OCI-LY7 (cell line): Measurements from ENCODE around the gene PKN2. TPM values are rescaled to one million over a fixed set of nuclear protein-coding genes. Genes with fewer than 3 reads are reported as not detected.

Experiments used
- BruUV-seq: library from RNA; stranded (reverse); fragments of 400-500 nt; replicated peaks from 2 replicates; lab custom pipeline; 2021; lab: Mats Ljungman, UMichigan
- CTCF ChIA-PET: fragments of 300-600 bp; sonication (Branson Sonifier 250); formaldehyde crosslinking; loops from one replicate; lab custom pipeline; 2022; ENCODE audit warnings: antibody characterized with exemption; ENCODE audit not compliant: unreplicated experiment; lab: Charles Lee
- POLR2A ChIA-PET: fragments of 300-600 bp; sonication (Branson Sonifier 250); formaldehyde crosslinking; loops from one replicate; lab custom pipeline; 2022; ENCODE audit warnings: antibody characterized with exemption; lab: Charles Lee
- DNase-seq: peaks from one replicate; pipeline ENCODE4 v3.0.0-alpha.2; 2015; ENCODE audit warnings: low spot score
- H2AFZ ChIP-seq: fragments of 200-600 bp; sonication (generic), shearing (Covaris generic); 2 replicates; pipeline ENCODE4 v1.6.1; 2014; ENCODE audit warnings: mild to moderate bottlenecking, antibody characterized with exemption, low read length, moderate library complexity
- H3K27ac ChIP-seq: fragments of 200-600 bp; sonication (generic); 2 replicates; pipeline ENCODE4 v1.5.1; 2014; ENCODE audit warnings: mixed run types, low read depth, mild to moderate bottlenecking, moderate library complexity, low read length, inconsistent platforms; ENCODE audit not compliant: poor library complexity, severe bottlenecking
- H3K36me3 ChIP-seq: fragments of 200-600 bp; sonication (generic); 2 replicates; pipeline ENCODE4 v1.6.1; 2014; ENCODE audit warnings: mild to moderate bottlenecking, antibody characterized with exemption, low read length, moderate library complexity, mixed read lengths; ENCODE audit not compliant: insufficient read depth
- H3K4me1 ChIP-seq: fragments of 200-600 bp; sonication (generic); 2 replicates; pipeline ENCODE4 v1.5.1; 2014; ENCODE audit warnings: mild to moderate bottlenecking, low read length; ENCODE audit not compliant: insufficient read depth, poor library complexity, severe bottlenecking
- H3K4me2 ChIP-seq: fragments of 200-600 bp; sonication (generic); 2 replicates; pipeline ENCODE4 v1.6.1; 2014; ENCODE audit warnings: mild to moderate bottlenecking, low read length
- H3K4me3 ChIP-seq: fragments of 200-600 bp; sonication (generic); 2 replicates; pipeline ENCODE4 v1.5.1; 2014; ENCODE audit warnings: mild to moderate bottlenecking, low read depth, low read length; ENCODE audit not compliant: poor library complexity, severe bottlenecking
- H3K79me2 ChIP-seq: fragments of 200-600 bp; sonication (generic); 2 replicates; pipeline ENCODE4 v1.6.1; 2016; ENCODE audit warnings: low read depth, mild to moderate bottlenecking, low read length, moderate library complexity, mixed read lengths; ENCODE audit not compliant: insufficient read depth
- H3K9me2 ChIP-seq: fragments of 200-600 bp; sonication (generic); 2 replicates; pipeline ENCODE4 v1.6.1; 2016; ENCODE audit warnings: mild to moderate bottlenecking, low read length, mixed read lengths; ENCODE audit not compliant: insufficient read depth
- H3K9me3 ChIP-seq: fragments of 200-600 bp; sonication (generic); 2 replicates; pipeline ENCODE4 v1.6.1; 2014; ENCODE audit warnings: mild to moderate bottlenecking, mixed run types, low read length, mixed read lengths
- H4K20me1 ChIP-seq: fragments of 200-600 bp; sonication (generic); 2 replicates; pipeline ENCODE4 v1.6.1; 2014; ENCODE audit warnings: mild to moderate bottlenecking, antibody characterized with exemption, low read length, moderate library complexity, mixed read lengths; ENCODE audit not compliant: insufficient read depth
- CTCF ChIP-seq: fragments of 200-600 bp; sonication (generic); conservative IDR thresholded peaks from 2 replicates; pipeline ENCODE4 v1.5.1; 2014; ENCODE audit warnings: mild to moderate bottlenecking, antibody characterized with exemption, low read length, moderate library complexity, mixed read lengths
- EZH2phosphoT487 ChIP-seq: fragments of 200-600 bp; sonication (generic); IDR thresholded peaks from 2 replicates; pipeline ENCODE4 v1.6.1; 2018; ENCODE audit warnings: low read depth, borderline replicate concordance, mild to moderate bottlenecking, mixed run types, antibody characterized with exemption, low read length, moderate library complexity, mixed read lengths
- intact Hi-C: fragments of 100-400 bp; cut with micrococcal nuclease; formaldehyde crosslinking; loops from one replicate; pipeline ENCODE4 v1.10.0; 2022; ENCODE audit not compliant: unreplicated experiment
- total RNA-seq, 2 experiments: library from RNA; depleted of rRNA in 1 of 2; stranded (reverse); fragments of >200 nt in 1 of 2; shearing (Covaris generic) in 1 of 2; gene quantifications; 2 replicates each; pipeline ENCODE4 v1.2.3, GENCODE V29; 2014 to 2022

Gene PKN2
- total RNA-seq, 2 experiments from 2014 or later: 22.3 to 28.2 TPM

- H3K79me2 ChIP-seq: peaks cover 16% of the 10 kb centered on the region; the same call in 1 of the 2 replicates
- H2AFZ ChIP-seq: no peak overlapping the region
- BruUV-seq: no TSS peak
- TF ChIP-seq CTCF: no peak
- DNase-seq: no peak
- no peaks in the 10 kb centered on the region for H4K20me1 ChIP-seq
- H3K9me2 ChIP-seq: no peaks in the 10 kb centered on the region
- intact Hi-C loops: no loop called here
- no peaks in the 10 kb centered on the region for H3K9me3 ChIP-seq
- H3K27ac ChIP-seq: no peak overlapping the region
- no peak overlapping the region for H3K4me2 ChIP-seq
- ChIA-PET CTCF (no interaction called here), POLR2A (interaction anchor here (0.7 to 1.2 kb wide), 2 partner anchors 17 to 73 kb away, joined by 3 to 5 read pairs; no protein-coding TSS in a partner anchor)
- H3K4me3 ChIP-seq: no peak overlapping the region
- H3K4me1 ChIP-seq: no peaks in the 10 kb centered on the region
- peaks cover 20% of the 10 kb centered on the region for H3K36me3 ChIP-seq
Observed at GRCh38 chr1:88763649-88764406, 79.8 kb downstream of the PKN2 start.

GRCh38 chr1:88768187-88768586 lies 84.1 kb downstream of the PKN2 start:
- Histone ChIP-seq H3K4me2 (no peak overlapping the region), H3K79me2 (peaks cover 16% of the 10 kb centered on the region; the same call in 1 of the 2 replicates), H4K20me1 (no peaks in the 10 kb centered on the region), H3K27ac (no peak overlapping the region), H3K36me3 (peaks cover 31% of the 10 kb centered on the region), H3K4me1 (no peaks in the 10 kb centered on the region), H3K9me2 (no peaks in the 10 kb centered on the region), H3K9me3 (no peaks in the 10 kb centered on the region), H2AFZ (no peak overlapping the region), H3K4me3 (no peak overlapping the region)
- DNase-seq: no peak
- no peak for TF ChIP-seq CTCF
- no peak for TF ChIP-seq EZH2phosphoT487
- intact Hi-C loops: no loop called here
- ChIA-PET CTCF (no interaction called here), POLR2A (interaction anchor here (0.7 to 1.0 kb wide), 3 partner anchors 8 to 108 kb away, joined by 3 read pairs; no protein-coding TSS in a partner anchor)
- BruUV-seq: no TSS peak

GRCh38 chr1:88768816-88769215 lies 84.7 kb downstream of the PKN2 start:
- Histone ChIP-seq H3K79me2 (peaks cover 16% of the 10 kb centered on the region; the same call in 1 of the 2 replicates), H3K9me3 (no peaks in the 10 kb centered on the region), H3K4me3 (no peak overlapping the region), H3K36me3 (peaks cover 37% of the 10 kb centered on the region), H3K27ac (no peak overlapping the region), H3K4me1 (no peaks in the 10 kb centered on the region), H2AFZ (no peak overlapping the region), H3K4me2 (no peak overlapping the region), H3K9me2 (no peaks in the 10 kb centered on the region), H4K20me1 (no peaks in the 10 kb centered on the region)
- ChIA-PET CTCF (no interaction called here), POLR2A (interaction anchor here (0.7 to 1.0 kb wide), 2 partner anchors 8 to 83 kb away, joined by 3 read pairs; no protein-coding TSS in a partner anchor)
- no peak for TF ChIP-seq CTCF
- no peak for TF ChIP-seq EZH2phosphoT487
- no peak for DNase-seq
- intact Hi-C loops: no loop called here
- no TSS peak for BruUV-seq
